ENCODE results near the gene RLF. TPM values are rescaled to one million over a fixed set of nuclear protein-coding genes. Genes with fewer than 3 reads are reported as not detected.

Gene RLF
- total and polyA plus RNA-seq, 4 donors, result 1.7 to 13.4 (median 6.3) TPM

DNA sequence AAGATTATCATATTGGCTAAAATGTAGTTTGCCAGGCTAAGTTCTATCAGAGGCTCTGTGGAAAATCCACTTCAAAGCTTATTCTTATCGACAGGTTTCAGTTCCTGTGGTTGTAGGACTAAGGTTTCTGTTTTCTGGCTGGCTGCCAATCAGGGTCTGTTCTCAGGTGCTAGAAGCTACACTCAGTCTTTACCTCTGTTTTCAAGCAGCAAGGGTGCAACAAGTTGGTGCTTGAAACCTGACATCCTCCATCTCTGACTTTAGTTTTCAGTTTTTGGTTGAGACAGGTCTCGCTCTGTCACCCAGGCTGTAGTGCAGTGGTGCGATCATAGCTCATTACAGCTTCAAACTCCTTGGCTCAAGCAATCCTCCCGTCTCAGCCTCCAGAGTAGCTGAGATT, 71.3 kb downstream of the RLF start:
- H3K36me3 ChIP-seq (ENCODE audit: control insufficient read depth in 4 of 4, insufficient read depth in 3 of 4, low read depth in 1 of 4, low read length in 3 of 4), result peaks cover 2 to 41% (median 28%) of the 10 kb centered on the region in 4 donors
- H3K27ac ChIP-seq (ENCODE audit: low read depth in 1 of 2, low read length in 2 of 2), result no peak overlapping the region
- no peak overlapping the region for H3K4me3 ChIP-seq (ENCODE audit: low read depth in 1 of 3, low read length in 3 of 3)
- 95% methylated on average over 4 of the region's 4 CpGs for WGBS
- H3K9me3 ChIP-seq (ENCODE audit: control insufficient read depth in 4 of 4, low read length in 3 of 4), result no peaks in the 10 kb centered on the region
- H3K27me3 ChIP-seq (ENCODE audit: control insufficient read depth in 4 of 4, insufficient read depth in 4 of 4, low read length in 3 of 4), result no peaks in the 10 kb centered on the region
- TF ChIP-seq YY1 (IDR thresholded peaks at IDR 0.05), result no peak
- TF ChIP-seq EGR1 (IDR thresholded peaks at IDR 0.05; ENCODE audit: low read depth in 2 of 2), result no peak
- TF ChIP-seq, protein P1, sequence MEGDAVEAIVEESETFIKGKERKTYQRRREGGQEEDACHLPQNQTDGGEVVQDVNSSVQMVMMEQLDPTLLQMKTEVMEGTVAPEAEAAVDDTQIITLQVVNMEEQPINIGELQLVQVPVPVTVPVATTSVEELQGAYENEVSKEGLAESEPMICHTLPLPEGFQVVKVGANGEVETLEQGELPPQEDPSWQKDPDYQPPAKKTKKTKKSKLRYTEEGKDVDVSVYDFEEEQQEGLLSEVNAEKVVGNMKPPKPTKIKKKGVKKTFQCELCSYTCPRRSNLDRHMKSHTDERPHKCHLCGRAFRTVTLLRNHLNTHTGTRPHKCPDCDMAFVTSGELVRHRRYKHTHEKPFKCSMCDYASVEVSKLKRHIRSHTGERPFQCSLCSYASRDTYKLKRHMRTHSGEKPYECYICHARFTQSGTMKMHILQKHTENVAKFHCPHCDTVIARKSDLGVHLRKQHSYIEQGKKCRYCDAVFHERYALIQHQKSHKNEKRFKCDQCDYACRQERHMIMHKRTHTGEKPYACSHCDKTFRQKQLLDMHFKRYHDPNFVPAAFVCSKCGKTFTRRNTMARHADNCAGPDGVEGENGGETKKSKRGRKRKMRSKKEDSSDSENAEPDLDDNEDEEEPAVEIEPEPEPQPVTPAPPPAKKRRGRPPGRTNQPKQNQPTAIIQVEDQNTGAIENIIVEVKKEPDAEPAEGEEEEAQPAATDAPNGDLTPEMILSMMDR (IDR thresholded peaks at IDR 0.05; ENCODE audit: low read depth, low read length, missing input control), result no peak
- no peak for TF ChIP-seq HNF4G (IDR thresholded peaks at IDR 0.05)
- DNase-seq (ENCODE audit: low spot score), result no peak
- H3K9ac ChIP-seq (ENCODE audit: low read depth in 1 of 2, low read length in 2 of 2), result no peak overlapping the region
- no peaks in the 10 kb centered on the region for H3K4me1 ChIP-seq (ENCODE audit: control insufficient read depth in 4 of 4, insufficient read depth in 4 of 4, low read length in 3 of 4)

DNA sequence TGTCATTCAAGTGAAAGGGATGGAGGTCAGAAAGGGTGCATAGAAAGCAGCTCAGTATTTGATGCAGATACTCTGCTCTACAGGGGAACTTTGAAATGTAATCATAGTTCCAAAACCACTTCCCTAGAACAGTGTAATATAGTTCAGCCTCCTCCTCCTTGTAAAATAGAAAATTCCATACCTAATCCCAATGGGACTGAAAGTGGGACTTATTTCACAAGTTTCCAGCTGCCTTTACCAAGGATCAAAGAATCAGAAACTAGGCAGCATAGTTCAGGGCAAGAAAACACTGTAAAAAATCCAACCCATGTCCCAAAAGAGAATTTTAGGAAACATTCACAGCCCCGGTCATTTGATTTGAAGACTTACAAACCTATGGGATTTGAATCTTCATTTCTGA, 78.4 kb downstream of the RLF start:
- 100% methylated on average over 1 of the region's 1 CpG for WGBS
- TF ChIP-seq YY1 (IDR thresholded peaks at IDR 0.05) (no peak), HNF4A (conservative IDR thresholded peaks at IDR 0.05) (no peak), GABPA (IDR thresholded peaks at IDR 0.05 in 1 of 2, conservative IDR thresholded peaks at IDR 0.05 in 1 of 2) (no peak), RAD21 (IDR thresholded peaks at IDR 0.05) (no peak), FOXA1 (IDR thresholded peaks at IDR 0.05) (no peak), TAF1 (conservative IDR thresholded peaks at IDR 0.05) (no peak), HNF4G (IDR thresholded peaks at IDR 0.05) (no peak)
- TF ChIP-seq, protein P2, sequence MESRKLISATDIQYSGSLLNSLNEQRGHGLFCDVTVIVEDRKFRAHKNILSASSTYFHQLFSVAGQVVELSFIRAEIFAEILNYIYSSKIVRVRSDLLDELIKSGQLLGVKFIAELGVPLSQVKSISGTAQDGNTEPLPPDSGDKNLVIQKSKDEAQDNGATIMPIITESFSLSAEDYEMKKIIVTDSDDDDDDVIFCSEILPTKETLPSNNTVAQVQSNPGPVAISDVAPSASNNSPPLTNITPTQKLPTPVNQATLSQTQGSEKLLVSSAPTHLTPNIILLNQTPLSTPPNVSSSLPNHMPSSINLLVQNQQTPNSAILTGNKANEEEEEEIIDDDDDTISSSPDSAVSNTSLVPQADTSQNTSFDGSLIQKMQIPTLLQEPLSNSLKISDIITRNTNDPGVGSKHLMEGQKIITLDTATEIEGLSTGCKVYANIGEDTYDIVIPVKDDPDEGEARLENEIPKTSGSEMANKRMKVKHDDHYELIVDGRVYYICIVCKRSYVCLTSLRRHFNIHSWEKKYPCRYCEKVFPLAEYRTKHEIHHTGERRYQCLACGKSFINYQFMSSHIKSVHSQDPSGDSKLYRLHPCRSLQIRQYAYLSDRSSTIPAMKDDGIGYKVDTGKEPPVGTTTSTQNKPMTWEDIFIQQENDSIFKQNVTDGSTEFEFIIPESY (IDR thresholded peaks at IDR 0.05), result no peak
- TF ChIP-seq, protein P1 (IDR thresholded peaks at IDR 0.05; ENCODE audit: low read depth, low read length, missing input control), result no peak
- TF ChIP-seq, protein P3, sequence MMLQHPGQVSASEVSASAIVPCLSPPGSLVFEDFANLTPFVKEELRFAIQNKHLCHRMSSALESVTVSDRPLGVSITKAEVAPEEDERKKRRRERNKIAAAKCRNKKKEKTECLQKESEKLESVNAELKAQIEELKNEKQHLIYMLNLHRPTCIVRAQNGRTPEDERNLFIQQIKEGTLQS (IDR thresholded peaks at IDR 0.05), result no peak
- TF ChIP-seq, protein P4, sequence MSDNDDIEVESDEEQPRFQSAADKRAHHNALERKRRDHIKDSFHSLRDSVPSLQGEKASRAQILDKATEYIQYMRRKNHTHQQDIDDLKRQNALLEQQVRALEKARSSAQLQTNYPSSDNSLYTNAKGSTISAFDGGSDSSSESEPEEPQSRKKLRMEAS (IDR thresholded peaks at IDR 0.05), result no peak
- no peak for DNase-seq (ENCODE audit: low spot score)
- H3K9ac ChIP-seq (ENCODE audit: low read depth in 1 of 2, low read length in 2 of 2), result no peak overlapping the region
- no peak overlapping the region for H3K27ac ChIP-seq (ENCODE audit: low read depth in 1 of 2, low read length in 2 of 2)
- no peaks in the 10 kb centered on the region for H3K4me1 ChIP-seq (ENCODE audit: control insufficient read depth in 4 of 4, insufficient read depth in 4 of 4, low read length in 3 of 4)
- H3K9me3 ChIP-seq (ENCODE audit: control insufficient read depth in 4 of 4, low read length in 3 of 4), result no peaks in the 10 kb centered on the region
- no peaks in the 10 kb centered on the region for H3K27me3 ChIP-seq (ENCODE audit: control insufficient read depth in 4 of 4, insufficient read depth in 4 of 4, low read length in 3 of 4)
- peaks cover 0 to 30% (median 17%) of the 10 kb centered on the region in 4 donors for H3K36me3 ChIP-seq (ENCODE audit: control insufficient read depth in 4 of 4, insufficient read depth in 3 of 4, low read depth in 1 of 4, low read length in 3 of 4)
- no peak overlapping the region for H3K4me3 ChIP-seq (ENCODE audit: low read depth in 1 of 3, low read length in 3 of 3)

All from liver (tissue), 9 donors.